Ectodermal cell (in vitro differentiated cells): ENCODE measurements around the gene SYS1.

Experiments used
- H3K27ac ChIP-seq: 2 replicates; pipeline ENCODE4 v1.7.0; 2013; ENCODE audit warnings: mild to moderate bottlenecking, low read depth, low read length; ENCODE audit not compliant: insufficient read depth, poor library complexity, severe bottlenecking
- H3K27me3 ChIP-seq: 2 replicates; pipeline ENCODE4 v1.7.0; 2013; ENCODE audit warnings: mild to moderate bottlenecking, low read length; ENCODE audit not compliant: insufficient read depth, control insufficient read depth, poor library complexity, severe bottlenecking
- H3K36me3 ChIP-seq: one replicate; pipeline ENCODE4 v1.7.0; 2013; ENCODE audit warnings: low read length; ENCODE audit not compliant: control insufficient read depth, insufficient read depth
- H3K4me1 ChIP-seq: one replicate; pipeline ENCODE4 v1.7.0; 2013; ENCODE audit warnings: low read length; ENCODE audit not compliant: control insufficient read depth, insufficient read depth
- H3K4me3 ChIP-seq: 2 replicates; pipeline ENCODE4 v1.7.0; 2013; ENCODE audit warnings: low read depth, low read length, control low read depth; ENCODE audit not compliant: insufficient read depth
- H3K9me3 ChIP-seq: 2 replicates; pipeline ENCODE4 v1.7.0; 2013; ENCODE audit warnings: mild to moderate bottlenecking, low read length, moderate library complexity; ENCODE audit not compliant: control insufficient read depth
- WGBS, 2 experiments: methylation state at CpG; one replicate each; pipeline ENCODE4 v1.1.7; 2013; ENCODE audit warnings: missing lambda C conversion rate in 2 of 2; 5-methylcytosine and 5-hydroxymethylcytosine counted together

Gene SYS1

DNA sequence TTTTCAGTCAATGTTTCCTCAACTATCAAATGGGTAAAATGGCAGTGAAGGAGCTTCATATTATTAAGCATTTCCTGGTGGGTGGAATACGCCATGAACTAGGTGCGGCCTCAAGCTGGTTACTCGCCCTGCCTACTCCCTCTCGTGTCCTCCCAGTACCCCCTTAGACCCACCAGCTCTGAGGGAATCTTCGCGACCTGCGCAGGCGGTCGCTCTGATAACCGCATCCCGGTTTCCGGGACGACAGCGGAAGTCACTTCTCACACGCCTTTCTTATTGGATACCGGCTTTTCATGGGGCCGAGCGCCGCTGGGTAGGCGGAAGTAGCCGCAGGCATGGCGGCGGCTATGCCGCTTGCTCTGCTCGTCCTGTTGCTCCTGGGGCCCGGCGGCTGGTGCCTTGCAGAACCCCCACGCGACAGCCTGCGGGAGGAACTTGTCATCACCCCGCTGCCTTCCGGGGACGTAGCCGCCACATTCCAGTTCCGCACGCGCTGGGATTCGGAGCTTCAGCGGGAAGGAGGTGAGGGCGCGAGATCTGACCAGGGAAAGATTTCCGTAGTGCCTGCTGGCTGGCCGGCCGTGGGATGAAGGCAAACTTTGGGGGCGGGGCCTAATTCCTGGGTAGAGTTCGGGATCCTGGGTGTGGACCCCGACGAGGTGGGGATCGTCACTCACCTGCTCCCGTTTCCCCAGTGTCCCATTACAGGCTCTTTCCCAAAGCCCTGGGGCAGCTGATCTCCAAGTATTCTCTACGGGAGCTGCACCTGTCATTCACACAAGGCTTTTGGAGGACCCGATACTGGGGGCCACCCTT, 53.1 kb downstream of the SYS1 start, which contains the start of gene PIGT:
Gene PIGT, plus strand, starts transcription at position 320 of the 816 bp plus-strand sequence. Its CDS starts 16 bp downstream, at position 336.
- Histone ChIP-seq H3K9me3 (no peaks in the 10 kb centered on the region), H3K27ac (no peak within 1 kb of the TSS), H3K4me1 (peaks cover 9% of the 10 kb centered on the region), H3K36me3 (peaks cover 10% of the 10 kb centered on the region), H3K4me3 (peak within 1 kb of the TSS; percentile 85), H3K27me3 (no peaks in the 10 kb centered on the region)
- 1% methylated on average over 52 of the region's 52 CpGs for WGBS, 2 experiments

DNA sequence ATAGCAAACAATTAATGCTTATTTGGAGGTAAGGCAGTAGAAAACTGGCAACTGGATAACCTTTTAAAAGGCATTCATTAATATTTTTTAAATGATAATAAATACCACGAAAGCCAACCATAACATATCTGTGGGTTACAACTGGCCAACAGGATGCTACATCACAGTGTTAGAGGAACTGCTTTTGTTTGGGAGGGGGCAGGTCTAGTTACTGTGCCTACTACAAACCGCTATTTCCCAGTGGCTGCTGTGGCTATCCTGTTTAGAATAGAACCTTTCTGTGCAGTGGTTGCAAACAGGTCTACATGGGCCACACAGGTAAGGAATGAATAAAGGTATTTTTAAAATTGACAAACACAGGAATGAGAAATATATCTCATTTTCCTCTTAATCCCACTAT, 54.0 kb downstream of the SYS1 start:
- Histone ChIP-seq H3K27me3 (no peaks in the 10 kb centered on the region), H3K27ac (no peak overlapping the region), H3K4me1 (peaks cover 9% of the 10 kb centered on the region), H3K4me3 (peak overlapping the region; percentile 85), H3K36me3 (peaks cover 17% of the 10 kb centered on the region), H3K9me3 (no peaks in the 10 kb centered on the region)
- 88 to 91% methylated on average over 2 of the region's 2 CpGs for WGBS, 2 experiments
